ENCODE data around the gene LPCAT1.
A peak's percentile ranks its signal among the peaks of the same experiment; 100 is the strongest.
"Not testable (repeated sequence)": the region's sequence is repeated elsewhere in the genome, so short reads cannot be mapped to it uniquely, and the experiment has no call there.

The LPCAT1 gene

DNA sequence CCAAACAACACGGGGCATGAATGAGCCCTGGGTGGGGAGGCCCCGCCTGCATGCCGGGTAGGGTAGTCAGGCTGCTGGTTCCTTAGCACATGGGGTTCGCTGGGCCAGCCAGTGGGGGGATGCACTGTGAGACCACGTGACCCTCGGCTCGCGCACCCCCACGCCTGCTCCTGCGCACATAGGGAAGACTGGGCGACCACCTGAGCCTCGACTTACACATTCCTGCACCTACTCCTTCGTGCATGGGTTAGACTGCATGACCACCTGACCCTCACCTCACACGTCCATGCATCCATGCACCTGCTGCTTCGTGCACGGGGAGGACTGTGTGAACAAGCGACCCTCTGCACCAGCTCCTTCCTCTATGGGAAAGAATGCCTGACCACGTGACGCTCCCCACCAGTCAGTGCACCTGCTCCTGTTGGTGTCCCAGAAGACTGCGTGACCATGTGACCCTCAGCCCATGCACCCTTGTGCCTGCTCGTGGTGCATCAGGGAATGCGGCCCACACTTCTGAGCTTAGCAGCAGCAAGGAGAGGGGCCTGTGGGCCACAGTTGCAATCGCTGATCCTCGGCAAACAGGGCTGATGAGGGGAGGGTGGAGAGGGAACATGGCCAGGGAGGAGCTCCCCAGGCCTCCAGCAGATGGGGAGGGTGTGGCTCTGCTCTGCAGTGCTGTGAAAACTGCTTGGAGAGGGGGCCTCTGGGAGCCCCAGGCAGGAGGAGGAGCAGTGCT is 18.1 kb downstream of the LPCAT1 start:
- DNase-seq (ENCODE audit: low read depth) = no peak
- no peak overlapping the region for H3K4me3 ChIP-seq (ENCODE audit: low read length)
- TF ChIP-seq, protein P1, sequence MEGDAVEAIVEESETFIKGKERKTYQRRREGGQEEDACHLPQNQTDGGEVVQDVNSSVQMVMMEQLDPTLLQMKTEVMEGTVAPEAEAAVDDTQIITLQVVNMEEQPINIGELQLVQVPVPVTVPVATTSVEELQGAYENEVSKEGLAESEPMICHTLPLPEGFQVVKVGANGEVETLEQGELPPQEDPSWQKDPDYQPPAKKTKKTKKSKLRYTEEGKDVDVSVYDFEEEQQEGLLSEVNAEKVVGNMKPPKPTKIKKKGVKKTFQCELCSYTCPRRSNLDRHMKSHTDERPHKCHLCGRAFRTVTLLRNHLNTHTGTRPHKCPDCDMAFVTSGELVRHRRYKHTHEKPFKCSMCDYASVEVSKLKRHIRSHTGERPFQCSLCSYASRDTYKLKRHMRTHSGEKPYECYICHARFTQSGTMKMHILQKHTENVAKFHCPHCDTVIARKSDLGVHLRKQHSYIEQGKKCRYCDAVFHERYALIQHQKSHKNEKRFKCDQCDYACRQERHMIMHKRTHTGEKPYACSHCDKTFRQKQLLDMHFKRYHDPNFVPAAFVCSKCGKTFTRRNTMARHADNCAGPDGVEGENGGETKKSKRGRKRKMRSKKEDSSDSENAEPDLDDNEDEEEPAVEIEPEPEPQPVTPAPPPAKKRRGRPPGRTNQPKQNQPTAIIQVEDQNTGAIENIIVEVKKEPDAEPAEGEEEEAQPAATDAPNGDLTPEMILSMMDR (IDR thresholded peaks at IDR 0.05; ENCODE audit: insufficient read depth, low read depth, low read length, missing control alignments) = no peak

DNA sequence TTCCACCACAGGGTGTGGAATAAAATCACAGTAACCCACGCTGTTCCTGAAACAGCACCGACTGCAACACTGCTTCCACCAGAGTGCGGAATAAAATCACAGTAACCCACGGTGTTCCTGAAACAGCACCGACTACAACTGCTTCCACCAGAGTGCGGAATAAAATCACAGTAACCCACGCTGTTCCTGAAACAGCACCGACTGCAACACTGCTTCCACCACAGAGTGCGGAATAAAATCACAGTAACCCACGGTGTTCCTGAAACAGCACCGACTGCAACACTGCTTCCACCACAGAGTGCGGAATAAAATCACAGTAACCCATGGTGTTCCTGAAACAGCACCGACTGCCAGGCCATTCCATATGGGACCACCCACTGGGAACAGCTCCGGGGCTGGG is 18.7 kb downstream of the LPCAT1 start:
- DNase-seq (ENCODE audit: low read depth); H3K4me3 ChIP-seq (ENCODE audit: low read length): not testable (repeated sequence)

DNA sequence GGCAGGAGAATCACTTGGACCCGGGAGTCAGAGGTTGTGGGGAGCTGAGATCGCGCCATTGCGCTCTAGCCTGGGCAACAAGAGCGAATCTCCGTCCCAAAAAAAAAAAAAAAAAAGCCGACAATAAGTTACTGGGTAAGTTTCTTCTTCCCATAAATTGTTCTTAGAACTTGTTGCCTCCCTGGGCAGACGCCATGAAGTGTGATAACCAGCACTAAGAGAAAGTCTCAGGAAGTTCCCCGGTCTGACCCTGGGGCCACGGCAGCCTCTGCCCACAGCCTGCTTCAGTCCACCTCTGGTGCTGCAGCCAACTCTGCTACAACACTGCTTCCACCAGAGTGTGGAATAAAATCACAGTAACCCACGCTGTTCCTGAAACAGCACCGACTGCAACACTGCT is 19.1 kb downstream of the LPCAT1 start:
- DNase-seq (ENCODE audit: low read depth) = no peak
- no peak overlapping the region for H3K4me3 ChIP-seq (ENCODE audit: low read length)
- TF ChIP-seq, protein P1 (IDR thresholded peaks at IDR 0.05; ENCODE audit: insufficient read depth, low read depth, low read length, missing control alignments) = no peak

GRCh38 chr5:1504069-1504595 is 19.6 kb downstream of the LPCAT1 start:
- DNase-seq (ENCODE audit: low read depth) = no peak
- no peak overlapping the region for H3K4me3 ChIP-seq (ENCODE audit: low read length)
- TF ChIP-seq, protein P1 (IDR thresholded peaks at IDR 0.05; ENCODE audit: insufficient read depth, low read depth, low read length, missing control alignments) = no peak

- TF ChIP-seq, protein P1 (IDR thresholded peaks at IDR 0.05; ENCODE audit: insufficient read depth, low read depth, low read length, missing control alignments) = no peak
- no peak overlapping the region for H3K4me3 ChIP-seq (ENCODE audit: low read length)
- DNase-seq (ENCODE audit: low read depth) = no peak
Observed at GRCh38 chr5:1503241-1504068, 20.3 kb downstream of the LPCAT1 start.

- no peak overlapping the region for H3K4me3 ChIP-seq (ENCODE audit: low read length)
- no peak for DNase-seq (ENCODE audit: low read depth)
- TF ChIP-seq, protein P1 (IDR thresholded peaks at IDR 0.05; ENCODE audit: insufficient read depth, low read depth, low read length, missing control alignments) = no peak
Observed at GRCh38 chr5:1502737-1503120, 21.0 kb downstream of the LPCAT1 start.

GRCh38 chr5:1502046-1502736 is 21.6 kb downstream of the LPCAT1 start:
- H3K4me3 ChIP-seq (ENCODE audit: low read length) = no peak overlapping the region
- peak; percentile 27 for DNase-seq (ENCODE audit: low read depth)
- TF ChIP-seq, protein P1 (IDR thresholded peaks at IDR 0.05; ENCODE audit: insufficient read depth, low read depth, low read length, missing control alignments) = no peak

Data from epithelial cell of esophagus (primary cell).